OCI-LY7 (cell line): ENCODE data around the gene ABHD12.

Experiments used
- CTCF ChIP-seq: fragments of 200-600 bp; sonication (generic); conservative IDR thresholded peaks from 2 replicates; pipeline ENCODE4 v1.5.1; 2014; ENCODE audit warnings: mild to moderate bottlenecking, antibody characterized with exemption, low read length, moderate library complexity, mixed read lengths
- EZH2phosphoT487 ChIP-seq: fragments of 200-600 bp; sonication (generic); IDR thresholded peaks from 2 replicates; pipeline ENCODE4 v1.6.1; 2018; ENCODE audit warnings: low read depth, borderline replicate concordance, mild to moderate bottlenecking, mixed run types, antibody characterized with exemption, low read length, moderate library complexity, mixed read lengths

- TF ChIP-seq CTCF (0 out of 2 replicates have a peak, but pooled peaks have one; percentile 28), EZH2phosphoT487 (no peak)
Observed at GRCh38 chr20:25336561-25337422, 53.8 kb downstream of the ABHD12 start.
